Measurements from ENCODE around the gene TP53I13. TPM values are rescaled to one million over a fixed set of nuclear protein-coding genes. Genes with fewer than 3 reads are reported as not detected.

The TP53I13 gene
- total and polyA plus RNA-seq, 2 of the 13 experiments (the other 11 are each of a cell fraction or from before 2014, with no cell fraction given), result 16.9 to 25.7 TPM

- TF ChIP-seq SPEN (CRISPR knock-in tag; IDR thresholded peaks at IDR 0.05; ENCODE audit: low read depth), result 0 out of 2 replicates have a peak, but pooled peaks have one; percentile 2
- TF ChIP-seq JDP2 (CRISPR knock-in tag; IDR thresholded peaks at IDR 0.05; ENCODE audit: borderline replicate concordance), result no peak
- no peak for TF ChIP-seq BHLHE40 (IDR thresholded peaks at IDR 0.05; ENCODE audit: low read length)
- no peak; the same call in 1 of the 2 replicates for TF ChIP-seq ZNF12 (CRISPR knock-in tag; IDR thresholded peaks at IDR 0.05)
- peak; percentile 90 for TF ChIP-seq ZMYM2 (CRISPR knock-in tag; IDR thresholded peaks at IDR 0.05)
- 0 out of 2 replicates have a peak, but pooled peaks have one; percentile 31 for TF ChIP-seq TOPORS (CRISPR knock-in tag; IDR thresholded peaks at IDR 0.05)
- TF ChIP-seq ZNF850 (CRISPR knock-in tag; conservative IDR thresholded peaks at IDR 0.05), result no peak
- 0 out of 2 replicates have a peak, but pooled peaks have one; percentile 44 for TF ChIP-seq RCOR2 (CRISPR knock-in tag; IDR thresholded peaks at IDR 0.05)
- TF ChIP-seq DZIP1 (CRISPR knock-in tag; IDR thresholded peaks at IDR 0.05), result 0 out of 2 replicates have a peak, but pooled peaks have one; percentile 32
- peak; percentile 71 for TF ChIP-seq ZNF605 (CRISPR knock-in tag; IDR thresholded peaks at IDR 0.05)
- TF ChIP-seq ZNF761 (CRISPR knock-in tag; conservative IDR thresholded peaks at IDR 0.05), result 0 out of 2 replicates have a peak, but pooled peaks have one; percentile 48
- TF ChIP-seq HMGXB4 (CRISPR knock-in tag; IDR thresholded peaks at IDR 0.05; ENCODE audit: borderline replicate concordance in 1 of 2, low read depth in 1 of 2), result peak; percentile 73 to 82; a peak in 2 of 4 replicates
- TF ChIP-seq GPBP1L1 (CRISPR knock-in tag; IDR thresholded peaks at IDR 0.05), result no peak
- TF ChIP-seq NR1H2 (CRISPR knock-in tag; IDR thresholded peaks at IDR 0.05; ENCODE audit: borderline replicate concordance, low read depth), result 0 out of 2 replicates have a peak, but pooled peaks have one; percentile 7
- 0 out of 2 replicates have a peak, but pooled peaks have one; percentile 43 for TF ChIP-seq THAP8 (CRISPR knock-in tag; IDR thresholded peaks at IDR 0.05; ENCODE audit: borderline replicate concordance)
- no peak for TF ChIP-seq GRHL1 (CRISPR knock-in tag; conservative IDR thresholded peaks at IDR 0.05)
Observed at GRCh38 chr17:29565643-29566472, 2.6 kb upstream of the TP53I13 start (continued).

Data from HepG2 (cell line).